ENCODE results near the gene APOLD1.
"Not testable (repeated sequence)": the region's sequence is repeated elsewhere in the genome, so short reads cannot be mapped to it uniquely, and the experiment has no call there.

Gene APOLD1, protein sequence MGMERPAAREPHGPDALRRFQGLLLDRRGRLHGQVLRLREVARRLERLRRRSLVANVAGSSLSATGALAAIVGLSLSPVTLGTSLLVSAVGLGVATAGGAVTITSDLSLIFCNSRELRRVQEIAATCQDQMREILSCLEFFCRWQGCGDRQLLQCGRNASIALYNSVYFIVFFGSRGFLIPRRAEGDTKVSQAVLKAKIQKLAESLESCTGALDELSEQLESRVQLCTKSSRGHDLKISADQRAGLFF

DNA sequence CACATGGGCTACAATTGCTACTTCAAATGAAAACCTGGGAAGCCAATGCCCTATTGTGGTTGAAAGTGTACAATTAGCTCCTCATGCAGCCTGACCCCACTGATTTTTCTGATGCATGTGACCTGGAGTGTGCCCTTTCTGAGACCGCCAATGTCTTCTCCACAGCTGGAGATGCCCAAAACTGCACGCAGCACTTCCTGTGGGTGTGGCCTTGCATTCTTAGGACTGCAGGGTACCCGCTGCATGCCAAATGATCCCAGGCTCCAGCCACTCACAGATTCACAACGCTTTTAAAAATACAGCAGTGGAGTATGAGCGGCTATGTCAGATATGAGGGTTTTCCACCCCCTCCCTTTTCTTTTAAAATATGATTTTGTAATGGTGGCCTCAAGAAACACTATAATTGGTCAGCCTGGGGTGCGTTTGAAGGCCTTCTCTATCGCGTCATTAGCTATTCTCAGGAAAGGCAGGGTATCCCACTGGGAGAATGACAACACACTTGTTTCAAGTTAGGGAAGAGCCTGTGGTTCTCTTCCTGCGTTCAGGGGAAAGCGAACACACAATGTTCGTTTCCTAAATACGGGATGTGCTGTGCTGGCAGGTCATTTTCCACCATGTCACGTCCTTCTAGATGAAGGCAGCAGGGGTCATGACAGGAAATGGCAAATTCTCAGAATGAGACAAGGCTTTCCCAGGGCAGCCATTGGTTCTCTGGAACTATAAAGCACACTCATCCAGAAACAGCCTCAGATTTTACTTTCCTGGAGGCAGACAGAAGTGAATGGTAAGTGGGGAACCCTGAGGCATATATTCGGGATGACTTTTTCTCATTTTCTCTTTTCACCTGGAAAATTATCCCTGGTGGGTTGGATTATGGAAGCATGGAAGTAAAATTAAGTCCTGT is at the start of gene APOLD1:
Gene APOLD1 (plus strand): TSS at position 749 of the 904 bp plus-strand sequence. CDS start 33 bp downstream, at position 782.
- DNase-seq (ENCODE audit: low read depth in 1 of 2, low spot score in 1 of 2) = no peak

DNA sequence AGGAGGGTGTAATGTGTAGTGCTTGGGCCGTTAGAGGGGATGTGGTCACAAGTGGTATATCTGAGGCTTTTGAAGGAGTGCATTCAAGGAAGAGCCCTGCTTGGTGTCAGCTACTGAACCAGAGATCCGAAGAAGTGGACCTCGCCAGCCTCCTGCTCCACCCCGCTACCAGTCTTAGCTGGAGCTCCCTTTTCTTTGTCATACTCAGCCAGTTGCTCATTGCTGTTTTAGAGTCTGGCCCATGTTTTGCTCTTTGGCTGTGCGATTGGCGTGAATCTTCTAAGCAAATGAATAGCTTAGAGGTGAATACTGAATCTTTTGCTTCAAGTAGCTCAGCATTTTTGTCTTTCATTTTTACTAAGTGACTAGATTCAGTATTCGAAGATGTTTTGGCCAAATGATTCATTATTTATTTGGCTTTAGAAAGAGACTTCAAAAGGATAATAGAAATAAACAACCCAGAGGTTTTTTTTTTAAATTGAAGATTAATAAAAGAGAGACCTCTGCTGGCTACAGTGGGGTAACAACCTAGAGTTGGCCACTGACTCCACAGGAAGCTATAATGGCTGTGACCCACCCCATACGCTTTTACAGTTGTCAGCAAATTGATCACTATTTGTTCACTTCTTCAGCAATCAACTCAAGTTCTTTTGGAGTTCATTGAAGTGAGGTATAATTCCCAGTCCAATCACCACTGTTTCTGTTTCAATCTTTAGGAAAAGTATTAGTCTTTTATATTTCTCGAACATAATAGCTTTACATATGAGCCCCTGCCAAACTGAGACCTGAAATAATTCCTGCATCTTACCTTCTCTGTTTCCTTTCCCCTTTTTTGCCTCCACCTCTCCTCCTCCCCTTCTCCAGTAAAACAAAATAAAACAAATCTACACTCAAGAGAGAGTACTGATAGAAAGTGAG is 48.4 kb upstream of the APOLD1 start:
- no peak for DNase-seq (ENCODE audit: low read depth in 1 of 2, low spot score in 1 of 2)

DNA sequence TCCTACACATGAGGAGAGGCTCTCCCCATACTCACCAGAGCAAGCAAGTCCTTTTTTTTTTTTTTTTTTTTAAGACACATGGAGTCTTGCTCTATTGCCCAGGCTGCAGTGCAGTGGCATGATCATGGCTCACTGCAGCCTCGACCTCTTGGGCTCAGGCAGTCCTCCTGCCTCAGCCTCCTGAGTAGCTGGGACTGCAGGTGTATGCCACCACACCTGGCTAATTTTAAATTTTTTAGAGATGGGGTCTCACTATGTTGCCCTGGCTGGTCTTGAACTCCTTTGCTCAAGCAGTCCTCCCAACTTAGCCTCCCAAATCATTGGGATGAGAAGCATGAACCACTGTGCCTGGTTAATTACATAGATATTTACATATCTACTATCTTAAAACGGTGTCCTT is 47.3 kb upstream of the APOLD1 start:
- DNase-seq (ENCODE audit: low read depth in 1 of 2, low spot score in 1 of 2) = not testable (repeated sequence)

DNA sequence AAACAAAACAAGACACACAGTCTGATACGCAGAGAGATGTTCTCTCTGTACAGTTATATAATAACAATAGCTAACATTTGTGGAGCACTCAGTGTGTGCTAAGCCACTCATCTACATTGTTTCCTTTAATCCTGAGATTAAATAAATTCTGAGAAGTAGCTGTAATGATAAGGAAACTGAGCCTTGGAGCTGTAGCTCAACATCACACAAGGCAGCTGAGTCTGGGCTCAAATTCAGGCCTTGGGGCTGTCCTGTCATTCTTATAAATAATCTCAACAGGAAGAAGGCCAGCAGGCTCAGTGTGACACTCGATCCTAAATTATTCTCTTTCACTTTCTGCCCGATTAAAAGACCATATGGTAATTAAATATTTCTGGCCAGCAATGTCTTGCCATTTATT is 43.8 kb upstream of the APOLD1 start:
- DNase-seq (ENCODE audit: low read depth in 1 of 2, low spot score in 1 of 2) = no peak

DNA sequence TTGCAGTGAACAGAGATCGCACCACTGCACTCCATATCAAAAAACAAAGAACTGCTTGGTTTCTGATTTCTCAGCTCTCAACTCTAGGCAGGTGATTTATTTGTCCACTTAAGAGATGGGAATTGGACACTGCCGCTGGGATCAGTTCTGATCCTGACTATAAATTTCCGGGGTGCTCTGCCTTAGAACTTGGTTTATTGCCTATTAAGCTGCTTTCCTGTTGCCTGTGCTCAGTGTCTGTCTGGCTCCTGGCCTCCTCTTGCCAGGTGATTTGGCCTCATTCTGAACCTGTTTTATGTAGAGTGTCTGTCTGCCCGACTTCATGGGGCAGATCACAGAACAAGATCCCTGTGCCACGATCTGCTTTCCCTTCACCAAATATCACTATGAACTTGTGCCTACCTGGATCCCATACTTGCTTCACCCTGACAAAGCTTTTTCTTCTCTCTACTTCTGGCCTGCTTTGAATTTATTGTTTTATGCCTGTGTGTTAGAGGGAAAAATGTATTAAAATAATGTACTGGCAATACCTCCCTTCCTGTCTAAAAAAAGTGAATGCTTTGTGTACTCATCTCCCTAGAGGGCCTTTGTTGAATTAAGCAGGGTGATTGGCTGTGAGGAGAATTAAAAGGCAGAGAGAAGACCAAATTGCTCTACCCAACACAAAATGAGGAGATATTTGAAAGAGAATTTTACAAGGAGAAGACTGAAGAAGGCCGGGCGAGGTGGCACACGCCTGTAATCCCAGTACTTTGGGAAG is 40.7 kb upstream of the APOLD1 start:
- DNase-seq (ENCODE audit: low read depth in 1 of 2, low spot score in 1 of 2) = no peak

GRCh38 chr12:12745576-12746211 is 39.8 kb upstream of the APOLD1 start:
- DNase-seq (ENCODE audit: low read depth in 1 of 2, low spot score in 1 of 2) = no peak

DNA sequence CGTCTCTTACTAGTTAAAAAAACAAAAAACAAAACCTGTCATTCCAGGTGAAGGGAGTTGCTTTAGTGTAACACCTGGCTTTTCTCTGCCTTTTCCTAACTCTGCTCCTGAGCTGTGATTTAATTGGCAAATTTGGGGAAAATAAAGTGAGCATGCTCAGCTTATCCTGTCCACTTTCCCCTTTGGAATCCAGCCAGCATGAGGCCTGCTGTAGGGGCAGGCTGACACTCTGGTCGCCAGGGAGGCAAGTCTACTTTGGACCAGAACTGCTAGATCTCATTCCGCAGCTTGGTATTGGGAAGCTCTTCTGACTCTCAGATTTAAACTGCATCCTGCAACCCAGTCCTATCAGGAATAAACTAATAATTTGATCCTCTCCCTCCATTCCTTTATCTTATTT is 38.2 kb upstream of the APOLD1 start:
- DNase-seq (ENCODE audit: low read depth in 1 of 2, low spot score in 1 of 2) = no peak

- DNase-seq (ENCODE audit: low read depth in 1 of 2, low spot score in 1 of 2) = no peak
Observed at GRCh38 chr12:12748044-12748443, 37.4 kb upstream of the APOLD1 start.

DNA sequence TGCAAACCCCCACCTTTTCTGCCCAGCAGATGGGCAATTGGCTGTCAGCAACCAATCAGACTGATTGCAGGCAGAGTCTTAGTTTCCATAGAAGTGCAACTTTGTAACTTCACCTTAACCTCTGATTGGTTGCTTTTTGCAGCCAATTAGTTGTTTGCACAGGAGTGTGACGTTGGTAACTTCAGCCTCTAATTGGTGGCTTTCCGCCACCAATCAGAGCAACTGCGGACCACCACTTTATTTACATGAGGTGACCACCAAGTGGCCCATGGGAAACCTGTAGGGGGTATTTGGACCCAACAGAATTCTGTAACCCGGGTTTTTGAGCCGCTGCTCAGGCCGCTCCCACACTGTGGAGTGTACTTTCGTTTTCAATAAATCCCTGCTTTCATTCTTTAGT is 36.0 kb upstream of the APOLD1 start:
- no peak for DNase-seq (ENCODE audit: low read depth in 1 of 2, low spot score in 1 of 2)

DNA sequence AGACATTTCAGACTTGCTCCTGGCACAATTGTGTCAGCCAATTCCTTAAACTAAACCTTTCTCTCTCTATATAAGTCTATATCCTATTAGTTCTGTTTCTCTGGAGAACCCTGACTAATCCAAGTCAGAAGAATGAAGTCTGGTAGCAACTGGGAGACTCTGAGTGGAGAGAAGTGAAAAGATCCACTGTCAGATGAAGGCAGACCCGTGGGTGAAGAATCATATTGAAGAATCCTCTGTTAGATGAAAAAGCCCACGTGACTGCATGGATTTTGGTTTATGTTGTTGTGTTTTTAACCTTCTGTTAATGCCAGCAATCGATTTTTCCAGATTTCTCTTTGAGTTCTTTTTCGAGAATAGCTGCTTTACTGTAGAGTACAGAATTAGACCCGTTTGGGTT is 29.5 kb upstream of the APOLD1 start:
- no peak for DNase-seq (ENCODE audit: low read depth in 1 of 2, low spot score in 1 of 2)

GRCh38 chr12:12757121-12757520 is 28.3 kb upstream of the APOLD1 start:
- no peak for DNase-seq (ENCODE audit: low read depth in 1 of 2, low spot score in 1 of 2)

- no peak for DNase-seq (ENCODE audit: low read depth in 1 of 2, low spot score in 1 of 2)
Observed at GRCh38 chr12:12759234-12759915, 26.1 kb upstream of the APOLD1 start.

DNA sequence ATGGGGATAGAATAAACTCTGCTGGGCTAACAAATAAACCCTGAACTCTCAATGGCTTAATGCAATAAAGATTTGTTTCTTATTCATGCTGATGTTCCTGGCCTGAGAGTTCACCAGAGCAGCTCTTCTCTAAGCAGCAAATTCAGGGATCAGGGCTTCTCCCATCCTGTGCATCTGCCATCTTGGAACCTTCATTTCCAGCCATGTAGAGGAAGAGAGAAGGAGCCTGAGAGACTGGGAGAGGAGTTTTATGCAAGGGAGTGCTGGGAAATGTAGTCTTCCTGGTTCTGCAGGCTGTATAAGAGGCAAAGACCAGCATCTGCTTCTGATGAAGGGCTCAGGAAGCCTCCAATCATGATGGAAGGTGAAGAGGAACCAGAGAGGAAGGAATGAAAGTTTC is 20.6 kb upstream of the APOLD1 start:
- no peak for DNase-seq (ENCODE audit: low read depth in 1 of 2, low spot score in 1 of 2)

DNA sequence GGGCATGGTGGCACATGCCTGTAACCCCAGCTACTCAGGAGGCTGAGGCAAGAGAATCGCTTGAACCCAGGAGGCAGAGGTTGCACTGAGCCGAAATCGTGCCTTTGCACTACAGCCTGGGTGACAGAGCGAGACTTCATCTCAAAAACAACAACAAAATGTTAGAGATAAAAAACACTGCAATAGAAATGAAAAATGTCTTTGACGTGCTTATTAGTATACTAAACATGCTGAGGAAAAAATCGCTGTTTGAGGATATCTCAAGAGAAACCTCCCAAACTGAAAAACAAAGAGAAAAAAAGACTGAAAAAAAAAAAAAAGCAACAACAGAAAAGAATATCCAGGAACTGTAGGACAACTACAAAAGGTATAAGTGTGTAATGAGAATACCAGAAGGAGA is 15.2 kb upstream of the APOLD1 start:
- DNase-seq (ENCODE audit: low read depth in 1 of 2, low spot score in 1 of 2) = no peak

GRCh38 chr12:12774791-12775190 is 10.7 kb upstream of the APOLD1 start:
- DNase-seq (ENCODE audit: low read depth in 1 of 2, low spot score in 1 of 2) = no peak

DNA sequence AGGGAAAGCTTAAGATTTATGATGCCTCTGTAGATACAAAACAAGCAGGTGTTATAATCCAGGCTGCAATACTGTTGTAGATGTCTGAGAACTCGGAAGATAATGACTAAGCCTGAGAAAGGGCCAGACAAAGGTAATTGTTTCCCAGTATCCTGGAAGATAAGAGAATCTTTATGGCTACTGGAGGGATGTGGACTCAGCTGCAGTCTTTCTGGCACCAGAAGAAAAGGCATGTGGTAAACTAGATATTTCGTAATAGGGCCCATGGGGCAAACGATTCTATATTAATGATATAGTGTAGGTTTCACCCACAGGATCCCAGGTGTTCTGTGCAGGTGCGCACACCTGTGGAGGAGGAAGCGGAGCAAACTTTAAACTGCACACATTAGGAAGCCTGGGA is 9.2 kb upstream of the APOLD1 start:
- DNase-seq (ENCODE audit: low read depth in 1 of 2, low spot score in 1 of 2) = no peak

- DNase-seq (ENCODE audit: low read depth in 1 of 2, low spot score in 1 of 2) = no peak
Observed at GRCh38 chr12:12777092-12777491, 8.4 kb upstream of the APOLD1 start.

- DNase-seq (ENCODE audit: low read depth in 1 of 2, low spot score in 1 of 2) = no peak
Observed at GRCh38 chr12:12779007-12779406, 6.5 kb upstream of the APOLD1 start.

DNA sequence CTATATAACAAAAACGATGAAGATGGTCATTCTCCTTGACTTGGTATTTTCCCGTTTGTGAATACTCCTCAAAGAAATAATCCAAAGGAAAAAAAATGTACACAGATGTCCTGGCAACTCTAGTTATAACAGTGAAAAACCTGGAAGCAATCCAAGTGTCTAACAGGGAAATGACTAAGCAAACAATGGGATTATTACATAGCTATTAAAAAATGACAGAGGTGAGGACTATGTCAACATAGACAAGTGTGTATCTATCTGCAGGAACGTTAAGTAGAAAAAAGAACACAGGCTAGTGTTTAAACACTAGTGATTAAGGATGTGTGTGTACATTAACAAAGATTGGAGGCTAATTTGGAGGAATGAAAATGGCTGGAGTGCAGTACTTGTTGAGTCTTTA is 5.9 kb upstream of the APOLD1 start:
- DNase-seq (ENCODE audit: low read depth in 1 of 2, low spot score in 1 of 2) = no peak

GRCh38 chr12:12784116-12784515 is 1.3 kb upstream of the APOLD1 start:
- no peak for DNase-seq (ENCODE audit: low read depth in 1 of 2, low spot score in 1 of 2)
